Activated B cell treated with CpG ODN at 0.5 μM for 24 hours (primary cell): ENCODE results near the gene SKI. TPM values are rescaled to one million over a fixed set of nuclear protein-coding genes. Genes with fewer than 3 reads are reported as not detected.
A peak's percentile ranks its signal among the peaks of the same experiment; 100 is the strongest.

Experiments
- ATAC-seq: fragments of 200-7000 bp; cut with Tn5 transposase; one replicate; pipeline ENCODE4 v1.10.0; 2021; ENCODE audit warnings: low read depth, mild to moderate bottlenecking, moderate library complexity
- CTCF ChIA-PET: fragments of 350-600 bp; sonication (Branson Sonifier 250); formaldehyde crosslinking; loops from one replicate; lab custom pipeline; 2021; ENCODE audit warnings: antibody characterized with exemption; lab: Charles Lee
- POLR2A ChIA-PET: fragments of 350-600 bp; sonication (Branson Sonifier 250); formaldehyde crosslinking; loops from one replicate; lab custom pipeline; 2021; ENCODE audit warnings: antibody characterized with exemption; lab: Charles Lee
- DNase-seq: peaks from one replicate; pipeline ENCODE4 v3.0.0; 2022
- H3K27ac Mint-ChIP-seq: one replicate; pipeline ENCODE4 v1.8.0; 2020; ENCODE audit warnings: mixed read lengths
- H3K27me3 Mint-ChIP-seq: one replicate; pipeline ENCODE4 v1.8.0; 2021; ENCODE audit warnings: mixed read lengths
- H3K36me3 Mint-ChIP-seq: one replicate; pipeline ENCODE4 v1.8.0; 2021; ENCODE audit warnings: low read depth, mixed read lengths
- H3K4me1 Mint-ChIP-seq: one replicate; pipeline ENCODE4 v1.8.0; 2021; ENCODE audit warnings: mixed read lengths
- H3K4me3 Mint-ChIP-seq: one replicate; pipeline ENCODE4 v1.8.0; 2020; ENCODE audit warnings: mild to moderate bottlenecking, mixed read lengths
- H3K9me3 Mint-ChIP-seq: one replicate; pipeline ENCODE4 v1.8.0; 2020; ENCODE audit warnings: mixed read lengths
- intact Hi-C: fragments of 100-400 bp; cut with micrococcal nuclease; formaldehyde crosslinking; loops from one replicate; pipeline ENCODE4 v1.15.1; 2024
- total RNA-seq: library from RNA; stranded (reverse); gene quantifications from 2 replicates; pipeline ENCODE4 v1.2.3, GENCODE V29; 2022
- TF ChIP-seq, protein P1 (sequence below): fragments of 200-600 bp; IDR thresholded peaks from one replicate; pipeline ENCODE4 v1.8.0; 2022; ENCODE audit warnings: antibody characterized with exemption, mild to moderate bottlenecking

Gene SKI
- total RNA-seq, 1 donor from 2014 or later = 37.6 TPM

DNA sequence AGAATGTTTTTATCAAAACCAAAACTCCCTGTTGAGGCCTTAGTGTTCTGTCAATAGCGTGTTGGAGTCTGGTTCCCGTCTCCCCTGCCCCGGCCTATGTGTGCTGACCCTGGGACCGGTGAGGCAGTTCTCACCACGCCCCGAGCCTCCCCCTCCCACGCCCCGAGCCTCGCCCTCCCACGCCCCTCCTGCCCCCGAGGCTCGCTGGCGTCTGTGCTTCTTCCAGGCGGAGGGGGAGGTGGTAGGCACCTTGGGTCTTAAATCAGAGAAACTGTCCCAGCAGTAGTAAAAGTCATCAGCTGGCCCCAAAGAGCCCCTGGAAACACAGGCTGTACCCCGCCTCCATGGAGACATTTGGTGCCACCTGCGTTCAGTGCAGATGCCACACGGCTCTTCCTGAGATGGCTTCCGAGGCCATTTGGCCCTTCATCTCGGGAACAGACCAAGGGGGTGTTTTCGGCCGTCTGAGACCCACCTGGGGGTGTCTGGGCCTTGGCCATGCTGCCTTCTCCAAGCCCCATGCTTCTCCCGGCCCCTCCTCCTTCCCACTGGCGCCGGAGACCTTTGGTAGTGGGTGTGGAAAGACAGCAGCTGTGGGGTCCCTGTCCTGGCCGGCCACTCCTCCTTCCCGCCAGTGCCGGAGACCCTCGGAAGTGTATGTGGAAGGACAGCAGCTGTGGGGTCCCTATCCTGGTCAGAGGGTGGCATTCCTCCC, 44.7 kb downstream of the SKI start:
- intact Hi-C loops = no loop called here
- H3K27ac Mint-ChIP-seq = no peak overlapping the region
- CTCF ChIA-PET = no interaction called here

DNA sequence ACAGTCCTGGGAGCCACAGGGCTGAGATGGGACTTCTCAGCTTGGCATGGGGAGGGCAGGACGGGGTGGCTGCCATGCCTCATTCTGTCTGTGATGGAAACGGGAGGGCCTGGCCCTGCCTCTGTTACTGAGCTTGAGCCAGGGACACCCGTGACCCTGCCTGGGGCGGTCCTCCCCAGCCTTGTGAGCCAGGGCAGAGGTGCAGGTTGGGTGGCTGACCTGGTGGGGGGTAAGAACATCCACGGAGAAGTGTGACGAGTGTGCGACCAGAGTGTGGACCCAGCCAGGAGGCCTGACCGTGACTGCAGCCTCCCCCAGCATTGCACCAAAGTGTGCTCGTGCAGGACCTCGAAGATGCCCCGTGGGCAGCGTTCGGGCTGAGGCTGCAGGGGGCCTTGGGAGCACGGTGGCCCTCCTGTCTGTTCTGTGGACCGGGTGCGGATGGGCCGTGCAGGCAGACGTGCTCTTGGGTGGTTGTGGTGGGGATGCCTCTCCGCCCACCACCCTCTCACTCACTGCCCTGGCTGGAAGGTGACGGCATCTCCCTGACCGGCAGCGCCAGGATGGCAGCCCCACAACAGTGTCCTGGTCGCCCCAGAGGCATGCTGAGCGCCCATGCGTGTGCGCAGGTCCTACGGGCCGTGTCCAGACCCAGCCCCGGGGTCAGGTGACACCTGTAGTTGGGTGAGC, 45.4 kb downstream of the SKI start:
- POLR2A ChIA-PET = no interaction called here
- Mint-ChIP-seq H3K27ac (peak overlapping the region; percentile 35), H3K9me3 (no peaks in the 10 kb centered on the region), H3K27me3 (no peaks in the 10 kb centered on the region), H3K4me3 (no peak overlapping the region), H3K36me3 (peaks cover 7% of the 10 kb centered on the region), H3K4me1 (peaks cover 69% of the 10 kb centered on the region)
- CTCF ChIA-PET = no interaction called here
- ATAC-seq (no peak), DNase-seq (no peak)
- TF ChIP-seq, protein P1, sequence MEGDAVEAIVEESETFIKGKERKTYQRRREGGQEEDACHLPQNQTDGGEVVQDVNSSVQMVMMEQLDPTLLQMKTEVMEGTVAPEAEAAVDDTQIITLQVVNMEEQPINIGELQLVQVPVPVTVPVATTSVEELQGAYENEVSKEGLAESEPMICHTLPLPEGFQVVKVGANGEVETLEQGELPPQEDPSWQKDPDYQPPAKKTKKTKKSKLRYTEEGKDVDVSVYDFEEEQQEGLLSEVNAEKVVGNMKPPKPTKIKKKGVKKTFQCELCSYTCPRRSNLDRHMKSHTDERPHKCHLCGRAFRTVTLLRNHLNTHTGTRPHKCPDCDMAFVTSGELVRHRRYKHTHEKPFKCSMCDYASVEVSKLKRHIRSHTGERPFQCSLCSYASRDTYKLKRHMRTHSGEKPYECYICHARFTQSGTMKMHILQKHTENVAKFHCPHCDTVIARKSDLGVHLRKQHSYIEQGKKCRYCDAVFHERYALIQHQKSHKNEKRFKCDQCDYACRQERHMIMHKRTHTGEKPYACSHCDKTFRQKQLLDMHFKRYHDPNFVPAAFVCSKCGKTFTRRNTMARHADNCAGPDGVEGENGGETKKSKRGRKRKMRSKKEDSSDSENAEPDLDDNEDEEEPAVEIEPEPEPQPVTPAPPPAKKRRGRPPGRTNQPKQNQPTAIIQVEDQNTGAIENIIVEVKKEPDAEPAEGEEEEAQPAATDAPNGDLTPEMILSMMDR = no peak
- intact Hi-C loops = no loop called here

More for the DNA sequence above, 44.7 kb downstream of the SKI start:
- H3K4me1 Mint-ChIP-seq = peaks cover 64% of the 10 kb centered on the region
- no peaks in the 10 kb centered on the region for H3K9me3 Mint-ChIP-seq
- TF ChIP-seq, protein P1 = no peak
- peaks cover 7% of the 10 kb centered on the region for H3K36me3 Mint-ChIP-seq
- ATAC-seq (no peak), DNase-seq (no peak)
- H3K4me3 Mint-ChIP-seq = no peak overlapping the region
- POLR2A ChIA-PET = interaction anchor here (1.1 kb wide), 1 partner anchor 29 kb away, joined by 4 read pairs; no protein-coding TSS in a partner anchor
- no peaks in the 10 kb centered on the region for H3K27me3 Mint-ChIP-seq

DNA sequence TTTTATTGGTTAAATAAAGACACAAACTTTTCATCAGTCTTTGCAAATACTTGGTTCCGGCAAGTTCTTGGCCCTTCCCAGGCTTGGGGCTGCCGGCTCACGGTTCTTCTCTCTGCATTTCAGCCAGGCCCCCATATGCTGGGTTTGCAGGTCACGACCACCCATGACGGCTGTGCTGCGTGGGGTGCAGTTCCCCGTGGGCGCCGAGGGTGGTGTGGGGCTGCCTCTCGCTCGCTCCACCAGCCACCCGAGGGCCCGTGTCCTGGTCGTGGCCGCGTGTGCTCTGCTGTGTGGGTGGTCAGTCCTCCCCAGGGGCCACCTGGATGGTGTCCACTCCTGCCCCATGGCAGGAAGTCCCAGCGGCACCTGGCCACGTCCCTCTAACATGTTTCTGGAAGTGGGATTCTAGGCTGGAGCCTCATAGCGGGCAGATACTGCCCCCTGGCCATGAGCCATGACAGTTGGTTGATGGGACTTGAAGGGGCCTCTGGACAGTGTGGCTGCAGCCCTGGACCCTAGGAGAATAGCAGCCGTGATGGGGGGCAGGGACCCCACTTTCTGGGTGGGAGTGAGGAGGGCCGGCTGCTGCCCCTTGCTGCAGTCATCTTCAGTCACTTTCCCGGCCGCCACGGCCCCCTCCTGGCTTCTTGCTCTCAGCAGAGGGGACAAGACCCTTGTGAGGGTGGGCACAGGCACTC, 46.3 kb downstream of the SKI start:
- POLR2A ChIA-PET = interaction anchor here (1.9 kb wide), 1 partner anchor 26 kb away, joined by 11 read pairs; no protein-coding TSS in a partner anchor
- no peaks in the 10 kb centered on the region for H3K27me3 Mint-ChIP-seq
- CTCF ChIA-PET = no interaction called here

DNA sequence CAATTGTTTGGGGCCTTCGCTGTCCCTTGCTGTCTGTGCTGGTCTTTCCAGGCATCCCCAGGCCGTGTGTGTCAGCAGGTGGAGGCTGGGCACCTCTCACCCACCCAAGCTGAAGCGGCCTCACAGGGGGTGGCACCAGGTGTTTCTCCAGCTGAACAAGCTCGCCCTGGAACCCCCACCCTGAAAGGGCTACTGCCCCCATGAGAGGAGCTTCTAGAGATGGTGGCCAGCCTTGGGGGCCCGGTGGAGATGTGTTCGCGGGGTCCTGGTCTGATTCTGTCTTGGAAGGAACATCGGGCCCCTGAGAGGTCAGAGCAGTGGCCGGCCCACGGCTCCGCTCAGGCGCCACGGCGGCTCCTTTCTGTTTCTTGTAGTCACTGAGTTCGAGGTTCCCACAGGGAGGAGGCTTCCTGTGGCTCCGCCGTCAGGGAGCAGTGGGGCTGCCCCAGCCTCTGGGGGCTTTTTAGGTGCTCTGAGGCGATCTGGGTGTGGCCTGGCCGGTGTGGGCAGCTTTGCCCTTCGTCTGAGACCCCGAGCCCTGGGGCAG, 46.9 kb downstream of the SKI start:
- TF ChIP-seq, protein P1 = no peak
- intact Hi-C loops = no loop called here
- ATAC-seq = peak; percentile 32
- ChIA-PET POLR2A (interaction anchor here (1.7 to 1.9 kb wide), 2 partner anchors 13 to 26 kb away, joined by 8 to 11 read pairs; no protein-coding TSS in a partner anchor), CTCF (no interaction called here)
- no peaks in the 10 kb centered on the region for H3K9me3 Mint-ChIP-seq
- H3K27me3 Mint-ChIP-seq = no peaks in the 10 kb centered on the region
- H3K4me1 Mint-ChIP-seq = peaks cover 74% of the 10 kb centered on the region
- DNase-seq = no peak
- no peak overlapping the region for H3K4me3 Mint-ChIP-seq
- H3K36me3 Mint-ChIP-seq = peaks cover 7% of the 10 kb centered on the region
- peak overlapping the region; percentile 63 for H3K27ac Mint-ChIP-seq

More for the DNA sequence above, 46.3 kb downstream of the SKI start:
- H3K27ac Mint-ChIP-seq = no peak overlapping the region
- peaks cover 7% of the 10 kb centered on the region for H3K36me3 Mint-ChIP-seq
- TF ChIP-seq, protein P1 = no peak
- no peak overlapping the region for H3K4me3 Mint-ChIP-seq
- H3K9me3 Mint-ChIP-seq = no peaks in the 10 kb centered on the region
- ATAC-seq = no peak
- DNase-seq = no peak
- intact Hi-C loops = no loop called here
- H3K4me1 Mint-ChIP-seq = peaks cover 69% of the 10 kb centered on the region
